ENCODE data around the gene WDR91. TPM values are rescaled to one million over a fixed set of nuclear protein-coding genes. Genes with fewer than 3 reads are reported as not detected.
A peak's percentile ranks its signal among the peaks of the same experiment; 100 is the strongest.

WDR91 gene
- total RNA-seq, 2 donors from 2014 or later, result 28.0 to 32.4 TPM

DNA sequence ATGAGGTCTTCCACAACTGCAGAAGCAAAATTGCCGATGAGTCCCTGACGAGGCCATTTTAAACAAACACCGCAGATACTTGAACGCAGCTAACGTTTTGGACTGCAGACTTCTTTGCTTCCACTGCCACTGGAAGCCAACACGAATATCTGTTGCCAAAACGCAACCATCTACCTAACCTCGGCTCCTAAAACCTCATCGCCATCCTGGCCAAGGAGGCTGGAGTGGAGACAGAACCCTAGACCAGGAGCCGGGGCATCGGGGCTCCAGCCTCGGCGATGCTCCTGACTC, 493 bp downstream of the WDR91 start:
- H3K27ac ChIP-seq, result peak overlapping the region; percentile 89 to 96 (median 94)
- no peaks in the 10 kb centered on the region for H3K36me3 ChIP-seq (replicated peaks in 1 of 2; ENCODE audit: insufficient read depth in 1 of 2, low read depth in 2 of 2)
- no peak for TF ChIP-seq POLR2A (IDR thresholded peaks at IDR 0.05)
- no peak for TF ChIP-seq CTCF (IDR thresholded peaks at IDR 0.05)
- H3K9me3 ChIP-seq, result no peaks in the 10 kb centered on the region
- ATAC-seq, result peak; percentile 1
- no peak for DNase-seq
- intact Hi-C loops (cut with DNase I), result no loop called here
- H3K27me3 ChIP-seq, result no peaks in the 10 kb centered on the region
- 0 to 2% methylated on average over 8 to 13 of the region's 13 CpGs for WGBS, 2 donors
- H3K4me1 ChIP-seq, result peaks cover 42% of the 10 kb centered on the region
- H3K4me3 ChIP-seq, result peak overlapping the region; percentile 64 to 76

DNA sequence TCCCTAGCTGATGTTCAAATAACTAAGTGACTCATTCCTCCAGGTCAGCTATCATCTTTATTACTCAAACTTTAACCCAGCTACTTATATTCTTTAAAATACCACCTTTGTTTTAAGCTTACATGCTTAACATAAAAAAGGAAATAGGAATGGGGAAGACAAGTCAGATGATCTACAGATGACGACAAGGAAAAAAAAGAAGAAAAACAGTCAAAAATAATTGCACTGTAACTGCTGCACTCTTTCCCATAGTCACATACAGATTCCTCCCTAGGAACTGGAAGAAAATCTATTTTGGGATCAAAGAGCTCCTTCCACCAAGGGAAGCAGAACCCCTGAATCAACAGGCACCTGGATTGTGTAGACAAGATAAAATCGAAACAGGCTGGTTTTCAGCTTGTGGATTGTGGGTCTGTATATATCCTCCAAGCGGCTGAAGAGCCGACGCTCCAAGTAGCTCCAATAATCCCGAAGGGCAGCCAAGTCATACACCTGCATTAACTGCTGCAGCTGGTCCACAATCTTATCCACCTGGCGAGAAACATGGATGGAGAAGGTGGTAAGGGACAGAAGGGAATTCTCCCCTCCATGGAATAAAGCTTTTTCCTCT, 2.0 kb downstream of the WDR91 start:
- H3K4me1 ChIP-seq, result peaks cover 57% of the 10 kb centered on the region
- intact Hi-C loops (cut with DNase I), result no loop called here
- TF ChIP-seq POLR2A (IDR thresholded peaks at IDR 0.05) (no peak), CTCF (IDR thresholded peaks at IDR 0.05) (no peak)
- H3K27me3 ChIP-seq, result no peaks in the 10 kb centered on the region
- WGBS, 2 donors, result 11 to 18% methylated on average over 7 of the region's 7 CpGs
- ATAC-seq, result no peak
- peak in 1 of 4 donors; percentile 47 for DNase-seq
- no peak overlapping the region for H3K4me3 ChIP-seq
- H3K27ac ChIP-seq, result peak overlapping the region; percentile 70 to 96 (median 94)
- H3K36me3 ChIP-seq (replicated peaks in 1 of 2; ENCODE audit: insufficient read depth in 1 of 2, low read depth in 2 of 2), result no peaks in the 10 kb centered on the region
- H3K9me3 ChIP-seq, result no peaks in the 10 kb centered on the region

DNA sequence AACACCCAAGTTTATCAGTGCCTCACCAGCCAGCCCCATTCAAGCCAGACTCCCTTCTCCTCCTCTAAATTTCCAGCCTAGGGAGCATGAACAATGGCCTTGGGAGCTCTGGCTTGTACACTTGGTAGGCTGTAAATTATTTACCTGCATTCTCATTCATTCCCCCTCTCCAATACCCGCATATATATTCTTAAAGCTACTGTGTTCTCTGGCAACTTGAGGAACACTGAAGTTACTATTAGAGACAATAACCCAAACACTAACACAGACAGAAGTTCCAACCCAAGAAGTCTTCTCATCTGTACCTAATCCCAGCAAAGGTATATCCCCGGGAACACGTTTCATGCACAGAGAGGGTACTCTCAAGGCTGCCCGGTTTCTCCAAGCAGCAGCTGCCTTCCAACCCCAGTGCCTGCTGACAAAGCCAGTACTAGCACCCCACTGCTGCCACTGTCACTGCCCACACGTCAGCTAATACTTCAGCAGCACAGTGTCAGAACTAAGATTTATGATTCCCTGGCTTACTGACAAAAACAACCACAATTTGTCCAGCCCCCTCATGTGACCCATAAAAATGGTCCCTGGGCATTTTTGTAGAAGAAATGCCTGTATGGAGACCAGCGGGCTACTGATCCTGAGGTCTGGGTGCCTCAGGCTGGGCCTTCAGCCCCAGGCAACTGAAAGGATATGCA, 3.1 kb downstream of the WDR91 start:
- TF ChIP-seq POLR2A (IDR thresholded peaks at IDR 0.05) (peak in 2 of 3 donors; percentile 42 to 57), CTCF (IDR thresholded peaks at IDR 0.05) (no peak)
- intact Hi-C loops (cut with DNase I), result no loop called here
- H3K27ac ChIP-seq, result peak overlapping the region; percentile 70 to 96 (median 94)

DNA sequence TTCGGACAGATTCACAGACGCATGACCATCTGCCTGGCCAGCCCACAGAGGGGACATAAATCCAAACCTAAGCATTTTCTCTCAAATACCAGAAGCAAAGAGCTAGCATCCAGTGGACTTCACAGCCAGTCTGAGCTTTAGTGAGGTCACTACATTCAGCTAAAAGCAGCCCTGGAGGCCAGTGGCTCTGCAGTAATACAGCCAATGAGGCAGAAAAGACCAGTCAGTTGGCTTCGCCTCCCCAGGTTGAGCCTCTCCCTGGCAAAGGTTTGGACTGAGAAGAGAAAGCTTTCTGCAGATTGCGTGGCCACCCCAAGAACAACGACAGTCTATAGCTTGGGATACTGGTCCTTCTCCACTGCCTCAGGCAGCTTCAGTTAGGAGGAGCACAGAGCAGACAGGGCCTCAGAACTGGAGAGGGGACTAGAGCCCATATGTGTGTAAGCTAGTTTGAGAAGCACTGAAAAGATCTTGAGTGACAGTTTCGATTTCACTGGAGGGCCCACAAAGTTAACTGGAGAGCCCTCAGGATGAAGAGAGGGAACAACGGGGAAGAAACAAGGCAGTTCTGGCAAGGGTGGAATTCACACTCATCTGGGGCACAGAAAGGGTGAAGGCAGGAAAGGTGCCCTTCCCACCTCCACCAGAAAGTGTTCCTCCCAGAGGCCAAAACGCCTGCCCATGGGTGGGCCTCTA, 3.8 kb downstream of the WDR91 start:
- Histone ChIP-seq H3K4me1 (peaks cover 75% of the 10 kb centered on the region), H3K36me3 (replicated peaks in 1 of 2; ENCODE audit: insufficient read depth in 1 of 2, low read depth in 2 of 2) (no peaks in the 10 kb centered on the region), H3K27me3 (no peaks in the 10 kb centered on the region), H3K9me3 (no peaks in the 10 kb centered on the region), H3K27ac (peak overlapping the region; percentile 70 to 96 (median 94)), H3K4me3 (no peak overlapping the region)
- whole genome bisulfite sequencing, 2 donors, result 48 to 51% methylated on average over 8 of the region's 8 CpGs
- intact Hi-C loops (cut with DNase I), result no loop called here
- ATAC-seq (no peak), DNase-seq (no peak)
- TF ChIP-seq CTCF (IDR thresholded peaks at IDR 0.05) (no peak), POLR2A (IDR thresholded peaks at IDR 0.05) (no peak)

More for the DNA sequence above, 3.1 kb downstream of the WDR91 start:
- 6 to 23% methylated on average over 6 of the region's 6 CpGs for WGBS, 2 donors
- ATAC-seq, result no peak
- H3K36me3 ChIP-seq (replicated peaks in 1 of 2; ENCODE audit: insufficient read depth in 1 of 2, low read depth in 2 of 2), result no peaks in the 10 kb centered on the region
- no peak overlapping the region for H3K4me3 ChIP-seq
- H3K27me3 ChIP-seq, result no peaks in the 10 kb centered on the region
- peaks cover 68% of the 10 kb centered on the region for H3K4me1 ChIP-seq
- no peaks in the 10 kb centered on the region for H3K9me3 ChIP-seq
- DNase-seq, result peak in 3 of 4 donors; percentile 56 to 65 (median 62)
